DND-41 (cell line): ENCODE measurements around the gene SLC15A5.

ENCODE experiments used
- ATAC-seq: fragments of 200-7000 bp; cut with Tn5 transposase; 3 replicates; pipeline ENCODE4 v1.9.1; 2021; ENCODE audit warnings: low read depth; ENCODE audit not compliant: insufficient read depth
- DNase-seq: peaks from one replicate; pipeline ENCODE4 v3.0.0-alpha.2; 2020
- H2AFZ ChIP-seq: 2 replicates; pipeline ENCODE4 v1.6.0; 2012; ENCODE audit warnings: low read depth, low read length
- H3K27ac ChIP-seq: 2 replicates; pipeline ENCODE4 v1.5.1; 2012; ENCODE audit warnings: low read length, inconsistent platforms
- H3K27me3 ChIP-seq: fragments of 200-600 bp; sonication (generic); 2 replicates; pipeline ENCODE4 v1.6.0; 2012; ENCODE audit warnings: low read length, mild to moderate bottlenecking, inconsistent platforms; ENCODE audit not compliant: insufficient read depth, poor library complexity
- H3K36me3 ChIP-seq: 2 replicates; pipeline ENCODE4 v1.5.1; 2012; ENCODE audit warnings: low read length, inconsistent platforms; ENCODE audit not compliant: insufficient read depth
- H3K4me1 ChIP-seq: 2 replicates; pipeline ENCODE4 v1.5.1; 2012; ENCODE audit warnings: mild to moderate bottlenecking, low read length; ENCODE audit not compliant: insufficient read depth
- H3K4me2 ChIP-seq: 2 replicates; pipeline ENCODE4 v1.6.0; 2012; ENCODE audit warnings: mild to moderate bottlenecking, moderate library complexity, low read length, inconsistent platforms; ENCODE audit not compliant: insufficient read depth
- H3K4me3 ChIP-seq, 2 experiments: fragments of 200-600 bp in 1 of 2; shearing (Covaris generic) in 1 of 2; 2 replicates each; pipeline ENCODE4 v1.5.1; 2012 to 2016; ENCODE audit warnings: inconsistent platforms in 2 of 2, low read length in 2 of 2, mild to moderate bottlenecking in 2 of 2, low read depth in 1 of 2, moderate library complexity in 1 of 2
- H3K79me2 ChIP-seq: 2 replicates; pipeline ENCODE4 v1.6.0; 2012; ENCODE audit warnings: low read length, inconsistent platforms; ENCODE audit not compliant: insufficient read depth
- H3K9ac ChIP-seq: 2 replicates; pipeline ENCODE4 v1.6.0; 2012; ENCODE audit warnings: low read depth, mild to moderate bottlenecking, inconsistent platforms, low read length, moderate library complexity
- H3K9me3 ChIP-seq: 2 replicates; pipeline ENCODE4 v1.5.1; 2012; ENCODE audit warnings: low read length, moderate library complexity, mild to moderate bottlenecking, inconsistent platforms; ENCODE audit not compliant: insufficient read depth, severe bottlenecking
- H4K20me1 ChIP-seq: 2 replicates; pipeline ENCODE4 v1.6.0; 2012; ENCODE audit warnings: low read length; ENCODE audit not compliant: insufficient read depth
- CTCF ChIP-seq: IDR thresholded peaks from 2 replicates; pipeline ENCODE4 v1.5.1; 2012; ENCODE audit warnings: borderline replicate concordance, low read length, moderate library complexity, mild to moderate bottlenecking; ENCODE audit not compliant: poor library complexity, severe bottlenecking; ENCODE audit errors: extremely low read depth
- EZH2 ChIP-seq: IDR thresholded peaks from 3 replicates; pipeline ENCODE4 v1.6.1; 2012; ENCODE audit warnings: borderline replicate concordance, low read depth, mild to moderate bottlenecking, moderate library complexity, low read length, inconsistent platforms; ENCODE audit not compliant: severe bottlenecking

SLC15A5 gene

GRCh38 chr12:16218934-16219751 lies 58.3 kb downstream of the SLC15A5 start:
- Histone ChIP-seq H3K4me2 (no peak overlapping the region), H3K79me2 (no peaks in the 10 kb centered on the region)
- DNase-seq: no peak

GRCh38 chr12:16218234-16218633 lies 59.3 kb downstream of the SLC15A5 start:
- no peak for DNase-seq
- no peaks in the 10 kb centered on the region for H3K4me1 ChIP-seq
- no peak overlapping the region for H3K9ac ChIP-seq
- H3K79me2 ChIP-seq: no peaks in the 10 kb centered on the region
- H4K20me1 ChIP-seq: no peaks in the 10 kb centered on the region
- H3K9me3 ChIP-seq: no peaks in the 10 kb centered on the region
- ATAC-seq: no peak
- H3K4me2 ChIP-seq: no peak overlapping the region
- no peak overlapping the region for H3K27ac ChIP-seq
- H3K36me3 ChIP-seq: no peaks in the 10 kb centered on the region
- no peak overlapping the region for H3K4me3 ChIP-seq
- H3K27me3 ChIP-seq: no peaks in the 10 kb centered on the region
- no peak overlapping the region for H2AFZ ChIP-seq
- TF ChIP-seq CTCF: no peak
- no peak for TF ChIP-seq EZH2

More at GRCh38 chr12:16218934-16219751, 58.3 kb downstream of the SLC15A5 start:
- no peaks in the 10 kb centered on the region for H3K27me3 ChIP-seq
- H3K9ac ChIP-seq: no peak overlapping the region
- no peak overlapping the region for H2AFZ ChIP-seq
- H4K20me1 ChIP-seq: no peaks in the 10 kb centered on the region
- H3K4me1 ChIP-seq: no peaks in the 10 kb centered on the region
- H3K9me3 ChIP-seq: no peaks in the 10 kb centered on the region
- TF ChIP-seq EZH2: no peak
- TF ChIP-seq CTCF: no peak
- no peak overlapping the region for H3K27ac ChIP-seq
- H3K4me3 ChIP-seq: no peak overlapping the region
- ATAC-seq: no peak
- H3K36me3 ChIP-seq: no peaks in the 10 kb centered on the region

GRCh38 chr12:16211731-16212130 lies 65.8 kb downstream of the SLC15A5 start:
- Histone ChIP-seq H3K79me2 (no peaks in the 10 kb centered on the region), H3K36me3 (no peaks in the 10 kb centered on the region), H3K4me3 (no peak overlapping the region), H4K20me1 (no peaks in the 10 kb centered on the region), H3K4me2 (no peak overlapping the region), H3K9me3 (no peaks in the 10 kb centered on the region), H3K9ac (no peak overlapping the region), H2AFZ (no peak overlapping the region), H3K4me1 (no peaks in the 10 kb centered on the region), H3K27ac (no peak overlapping the region), H3K27me3 (no peaks in the 10 kb centered on the region)
- TF ChIP-seq CTCF: no peak
- TF ChIP-seq EZH2: no peak
- ATAC-seq (no peak), DNase-seq (no peak)
